A549 (cell line): ENCODE measurements around the gene VRTN. TPM values are rescaled to one million over a fixed set of nuclear protein-coding genes. Genes with fewer than 3 reads are reported as not detected.

ENCODE experiments used
- ATAC-seq, 2 experiments: fragments of 200-7000 bp in 1 of 2; fragments of >200 bp in 1 of 2; cut with Nextera tagmentation in 1 of 2; cut with Tn5 transposase in 1 of 2; 3 replicates each; pipeline versions ENCODE4 v1.8.0 to v1.9.1; 2018 to 2020; ENCODE audit warnings: mild to moderate bottlenecking in 1 of 2, moderate library complexity in 1 of 2
- CTCF ChIA-PET: fragments of 300-600 bp; sonication (Branson Sonifier 250); formaldehyde crosslinking; extraction: SDS; loops from one replicate; lab custom pipeline; 2021; ENCODE audit warnings: antibody characterized with exemption, inconsistent platforms; lab: Yijun Ruan, JAX
- POLR2A ChIA-PET: fragments of 350-600 bp; formaldehyde crosslinking; extraction: SDS; loops from one replicate; lab custom pipeline; 2021; ENCODE audit warnings: antibody characterized with exemption, inconsistent platforms; lab: Yijun Ruan, JAX
- DNase-seq, 2 experiments: peaks; one replicate each; pipeline versions ENCODE4 v3.0.0 to v3.0.0-alpha.2; 2011 to 2016; ENCODE audit warnings: low read depth in 1 of 2, low spot score in 1 of 2
- FAIRE-seq: peaks from 2 replicates; lab custom pipeline; 2011; peaks lifted over from hg19 to GRCh38; lab: Jason Lieb, UNC
- H3K27ac ChIP-seq, 2 experiments: fragments of >200 bp; sonication (Bioruptor Twin); formaldehyde crosslinking; 3 replicates each; pipeline ENCODE4 v1.5.1; 2016 to 2017
- H3K4me1 ChIP-seq: fragments of >200 bp; sonication (Bioruptor Twin); formaldehyde crosslinking; 3 replicates; pipeline ENCODE4 v1.6.1; 2016
- H3K4me2 ChIP-seq: fragments of >200 bp; sonication (Bioruptor Twin); formaldehyde crosslinking; 3 replicates; pipeline ENCODE4 v1.6.1; 2016
- H3K4me3 ChIP-seq: fragments of >200 bp; sonication (Bioruptor Twin); formaldehyde crosslinking; 3 replicates; pipeline ENCODE4 v1.5.1; 2016
- H3K9me3 ChIP-seq: fragments of >200 bp; sonication (Bioruptor Twin); formaldehyde crosslinking; 3 replicates; pipeline ENCODE4 v1.6.1; 2016
- BCL3 ChIP-seq: fragments of >200 bp; sonication (Bioruptor Twin); formaldehyde crosslinking; IDR thresholded peaks from 3 replicates; pipeline ENCODE4 v1.6.1; 2016
- CHD4 ChIP-seq: fragments of 200-600 bp; sonication (generic); IDR thresholded peaks from 2 replicates; pipeline ENCODE4 v1.6.1; 2016; ENCODE audit warnings: antibody characterized with exemption, mild to moderate bottlenecking, borderline replicate concordance
- HES2 ChIP-seq: fragments of >200 bp; sonication (Bioruptor Twin); formaldehyde crosslinking; IDR thresholded peaks from 2 replicates; pipeline ENCODE4 v1.6.1; 2016
- HEYL ChIP-seq: fragments of 250-450 bp; sonication (Bioruptor Pico); IDR thresholded peaks from 2 replicates; pipeline ENCODE4 v1.8.0; 2021; ENCODE audit warnings: mild to moderate bottlenecking, moderate library complexity
- HOXA7 ChIP-seq: fragments of 250-450 bp; sonication (Bioruptor Pico); IDR thresholded peaks from 2 replicates; pipeline ENCODE4 v1.5.0; 2020; ENCODE audit warnings: mild to moderate bottlenecking, moderate library complexity
- HOXB13 ChIP-seq: fragments of 250-450 bp; sonication (Bioruptor Pico); IDR thresholded peaks from 2 replicates; pipeline ENCODE4 v1.5.0; 2020; ENCODE audit warnings: low read depth, mild to moderate bottlenecking, moderate library complexity
- JUNB ChIP-seq: fragments of >200 bp; sonication (Bioruptor Twin); formaldehyde crosslinking; IDR thresholded peaks from 2 replicates; pipeline ENCODE4 v1.6.1; 2016
- KDM1A ChIP-seq: fragments of 200-600 bp; sonication (generic); IDR thresholded peaks from 2 replicates; pipeline ENCODE4 v1.6.1; 2016; ENCODE audit warnings: low read depth, mild to moderate bottlenecking
- KDM5A ChIP-seq: fragments of 200-600 bp; sonication (generic); IDR thresholded peaks from 2 replicates; pipeline ENCODE4 v1.6.1; 2016; ENCODE audit warnings: antibody characterized with exemption, mild to moderate bottlenecking
- NFE2L2 ChIP-seq: fragments of 150-350 bp; conservative IDR thresholded peaks from 2 replicates; pipeline ENCODE4 v1.6.1; 2014; ENCODE audit warnings: low read length
- REST ChIP-seq: fragments of 200-600 bp; sonication (generic); IDR thresholded peaks from 2 replicates; pipeline ENCODE4 v1.6.1; 2016; ENCODE audit warnings: antibody characterized with exemption, mild to moderate bottlenecking, moderate library complexity
- SMC3 ChIP-seq: fragments of >200 bp; sonication (Bioruptor Twin); formaldehyde crosslinking; IDR thresholded peaks from 3 replicates; pipeline ENCODE4 v1.6.1; 2018; ENCODE audit warnings: inconsistent platforms
- SREBF2 ChIP-seq: fragments of 450-650 bp; IDR thresholded peaks from 2 replicates; pipeline ENCODE4 v1.6.1; 2014; ENCODE audit warnings: mild to moderate bottlenecking, moderate library complexity
- TP53 ChIP-seq: fragments of 250-450 bp; sonication (Bioruptor Pico); IDR thresholded peaks from 2 replicates; pipeline ENCODE4 v1.5.0; 2021; ENCODE audit warnings: mild to moderate bottlenecking, moderate library complexity
- ZC3H11A ChIP-seq: fragments of 450-650 bp; IDR thresholded peaks from 2 replicates; pipeline ENCODE4 v1.6.1; 2014; ENCODE audit warnings: antibody characterized with exemption, mild to moderate bottlenecking
- WGBS: methylation state at CpG from one replicate; pipeline ENCODE4 v1.1.6; 2017; ENCODE audit errors: missing lambda C conversion rate; 5-methylcytosine and 5-hydroxymethylcytosine counted together
- polyA plus RNA-seq, 4 experiments: library from polyadenylated mRNA; depleted of rRNA in 3 of 4; stranded (reverse); fragments of >200 nt; fragmentation: RNase III in 1 of 4; extraction: RNeasy Plus Mini Kit Qiagen cat#74134 plus additional on column Dnase treatment in 1 of 4; gene quantifications; 2 replicates in 3 of 4; 3 replicates in 1 of 4; pipeline ENCODE4 v1.2.3, GENCODE V29; 2011 to 2017
- TF ChIP-seq, protein P1 (sequence below): fragments of >200 bp; sonication (Bioruptor Twin); formaldehyde crosslinking; IDR thresholded peaks from 3 replicates; pipeline ENCODE4 v1.5.1; 2016
- TF ChIP-seq, protein P2 (sequence below): IDR thresholded peaks from 2 replicates; pipeline ENCODE4 v1.6.1; 2012
- TF ChIP-seq, protein P3 (sequence below): fragments of 250-450 bp; sonication (Bioruptor Pico); IDR thresholded peaks from 2 replicates; pipeline ENCODE4 v1.5.0; 2020; ENCODE audit warnings: low read depth, mild to moderate bottlenecking, moderate library complexity

Gene VRTN
- polyA plus RNA-seq, 2 of the 4 experiments (the other 2 are of a cell fraction) = not detected

- H3K4me2 ChIP-seq = no peak overlapping the region
- TF ChIP-seq ZC3H11A (no peak), HEYL (CRISPR knock-in tag) (no peak), HOXA7 (CRISPR knock-in tag) (no peak), CHD4 (no peak), HOXB13 (CRISPR knock-in tag) (no peak), BCL3 (no peak), SMC3 (no peak), NFE2L2 (no peak), KDM1A (no peak), KDM5A (no peak), REST (no peak), TP53 (no peak), SREBF2 (no peak), JUNB (no peak), HES2 (no peak)
- TF ChIP-seq, protein P1, sequence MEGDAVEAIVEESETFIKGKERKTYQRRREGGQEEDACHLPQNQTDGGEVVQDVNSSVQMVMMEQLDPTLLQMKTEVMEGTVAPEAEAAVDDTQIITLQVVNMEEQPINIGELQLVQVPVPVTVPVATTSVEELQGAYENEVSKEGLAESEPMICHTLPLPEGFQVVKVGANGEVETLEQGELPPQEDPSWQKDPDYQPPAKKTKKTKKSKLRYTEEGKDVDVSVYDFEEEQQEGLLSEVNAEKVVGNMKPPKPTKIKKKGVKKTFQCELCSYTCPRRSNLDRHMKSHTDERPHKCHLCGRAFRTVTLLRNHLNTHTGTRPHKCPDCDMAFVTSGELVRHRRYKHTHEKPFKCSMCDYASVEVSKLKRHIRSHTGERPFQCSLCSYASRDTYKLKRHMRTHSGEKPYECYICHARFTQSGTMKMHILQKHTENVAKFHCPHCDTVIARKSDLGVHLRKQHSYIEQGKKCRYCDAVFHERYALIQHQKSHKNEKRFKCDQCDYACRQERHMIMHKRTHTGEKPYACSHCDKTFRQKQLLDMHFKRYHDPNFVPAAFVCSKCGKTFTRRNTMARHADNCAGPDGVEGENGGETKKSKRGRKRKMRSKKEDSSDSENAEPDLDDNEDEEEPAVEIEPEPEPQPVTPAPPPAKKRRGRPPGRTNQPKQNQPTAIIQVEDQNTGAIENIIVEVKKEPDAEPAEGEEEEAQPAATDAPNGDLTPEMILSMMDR = no peak
- TF ChIP-seq, protein P2, sequence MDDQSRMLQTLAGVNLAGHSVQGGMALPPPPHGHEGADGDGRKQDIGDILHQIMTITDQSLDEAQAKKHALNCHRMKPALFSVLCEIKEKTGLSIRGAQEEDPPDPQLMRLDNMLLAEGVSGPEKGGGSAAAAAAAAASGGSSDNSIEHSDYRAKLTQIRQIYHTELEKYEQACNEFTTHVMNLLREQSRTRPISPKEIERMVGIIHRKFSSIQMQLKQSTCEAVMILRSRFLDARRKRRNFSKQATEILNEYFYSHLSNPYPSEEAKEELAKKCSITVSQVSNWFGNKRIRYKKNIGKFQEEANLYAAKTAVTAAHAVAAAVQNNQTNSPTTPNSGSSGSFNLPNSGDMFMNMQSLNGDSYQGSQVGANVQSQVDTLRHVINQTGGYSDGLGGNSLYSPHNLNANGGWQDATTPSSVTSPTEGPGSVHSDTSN = no peak
- TF ChIP-seq, protein P3, sequence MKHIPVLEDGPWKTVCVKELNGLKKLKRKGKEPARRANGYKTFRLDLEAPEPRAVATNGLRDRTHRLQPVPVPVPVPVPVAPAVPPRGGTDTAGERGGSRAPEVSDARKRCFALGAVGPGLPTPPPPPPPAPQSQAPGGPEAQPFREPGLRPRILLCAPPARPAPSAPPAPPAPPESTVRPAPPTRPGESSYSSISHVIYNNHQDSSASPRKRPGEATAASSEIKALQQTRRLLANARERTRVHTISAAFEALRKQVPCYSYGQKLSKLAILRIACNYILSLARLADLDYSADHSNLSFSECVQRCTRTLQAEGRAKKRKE (CRISPR knock-in tag) = no peak
- DNase-seq (no peak), ATAC-seq (no peak), FAIRE-seq (no peak)
- CTCF ChIA-PET = interaction anchor here (1.1 to 2.4 kb wide), 3 partner anchors 10 to 56 kb away, joined by 3 to 7 read pairs (median 3); no protein-coding TSS in a partner anchor
- POLR2A ChIA-PET = no interaction called here
- H3K9me3 ChIP-seq = no peaks in the 10 kb centered on the region
- no peak overlapping the region for H3K27ac ChIP-seq
- WGBS = 0% methylated on average over 1 of the region's 1 CpG
- no peaks in the 10 kb centered on the region for H3K4me1 ChIP-seq
- no peak overlapping the region for H3K4me3 ChIP-seq
These were observed 2.7 kb downstream of the VRTN start for GRCh38 chr14:74350928-74351323.
